GM13976 (cell line): Measurements from ENCODE around the gene FSTL1.

Source experiments
- DNase-seq: peaks from one replicate; pipeline ENCODE4 v3.0.0; 2012; ENCODE audit warnings: low spot score
- CTCF ChIP-seq: IDR thresholded peaks from 2 replicates; pipeline ENCODE4 v1.5.1; 2012; ENCODE audit warnings: borderline replicate concordance, mild to moderate bottlenecking; ENCODE audit not compliant: insufficient read depth; ENCODE audit errors: extremely low read depth, missing control alignments, control extremely low read depth
- in situ Hi-C: fragments of 300-500 bp; cut with MboI; formaldehyde crosslinking; loops from one replicate; pipeline ENCODE4 v1.12.0; 2022; ENCODE audit warnings: low sequenced_read_pairs, mixed read lengths, inconsistent platforms; ENCODE audit not compliant: unreplicated experiment

FSTL1 gene

GRCh38 chr3:120469440-120469839, 18.6 kb upstream of the FSTL1 start:
- in situ Hi-C loops, result no loop called here
- no peak for DNase-seq
- no peak for TF ChIP-seq CTCF

DNA sequence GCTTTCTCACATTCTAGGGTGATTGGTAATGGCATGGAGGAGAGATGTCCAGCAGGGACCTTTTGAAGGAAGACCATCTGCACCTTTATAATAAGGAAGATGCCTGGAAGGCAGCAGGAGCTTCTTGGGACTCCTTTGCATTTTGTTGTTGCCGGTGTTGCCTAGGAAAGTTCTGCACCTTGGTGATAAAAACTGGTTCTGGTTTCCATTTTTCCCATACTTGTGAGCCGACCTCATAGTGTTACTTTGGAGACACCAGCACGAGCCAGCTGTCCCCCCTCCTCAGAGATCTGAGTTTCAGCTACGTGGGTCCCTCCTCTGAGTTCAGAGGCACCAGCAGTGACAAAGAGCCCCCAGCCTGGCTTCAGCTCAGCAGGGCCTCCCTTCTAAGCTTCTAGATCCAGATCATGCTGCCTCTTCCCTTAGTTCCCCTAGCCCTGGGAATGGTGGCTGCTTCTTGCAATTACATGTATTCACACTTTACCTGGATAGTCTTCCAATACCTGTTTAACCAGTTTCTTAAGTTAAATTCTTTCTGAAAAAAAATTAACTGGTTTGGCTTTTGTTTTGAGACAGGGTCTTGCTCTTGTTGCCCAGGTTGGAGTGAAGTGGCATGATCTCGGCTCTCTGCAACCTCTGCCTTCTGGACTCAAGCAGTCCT, 18.0 kb upstream of the FSTL1 start:
- no peak for TF ChIP-seq CTCF
- no peak for DNase-seq
- in situ Hi-C loops, result no loop called here

DNA sequence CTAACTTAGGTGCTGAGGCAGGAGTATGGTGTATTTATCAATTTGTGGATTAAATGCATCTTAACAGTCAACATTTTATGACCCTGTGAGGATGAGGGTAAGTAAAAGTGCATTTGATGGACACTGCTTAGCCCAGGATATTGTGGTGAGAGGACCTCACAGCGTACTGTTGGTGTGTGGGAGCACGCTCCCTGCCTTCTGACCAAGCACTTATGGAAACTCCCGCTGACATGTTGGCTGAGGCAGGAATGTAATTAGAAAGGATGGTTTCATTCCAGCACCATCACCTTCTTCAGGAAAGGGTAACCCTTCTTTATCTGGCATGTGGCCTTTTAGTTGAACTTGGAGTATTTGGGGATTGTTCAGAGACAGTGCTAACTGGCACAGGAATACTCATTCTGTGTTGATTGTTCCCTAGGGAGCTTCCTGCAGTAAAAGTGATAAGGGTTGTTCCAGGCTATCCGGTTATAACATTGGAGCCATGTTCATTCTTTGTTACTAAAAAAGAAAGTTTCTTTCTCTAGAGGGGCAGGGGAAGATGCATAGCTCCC, 11.7 kb upstream of the FSTL1 start:
- no peak for TF ChIP-seq CTCF
- no peak for DNase-seq
- in situ Hi-C loops, result no loop called here

- TF ChIP-seq CTCF, result no peak
- no peak for DNase-seq
- in situ Hi-C loops, result no loop called here
Measured at GRCh38 chr3:120461416-120461815, 10.6 kb upstream of the FSTL1 start.

DNA sequence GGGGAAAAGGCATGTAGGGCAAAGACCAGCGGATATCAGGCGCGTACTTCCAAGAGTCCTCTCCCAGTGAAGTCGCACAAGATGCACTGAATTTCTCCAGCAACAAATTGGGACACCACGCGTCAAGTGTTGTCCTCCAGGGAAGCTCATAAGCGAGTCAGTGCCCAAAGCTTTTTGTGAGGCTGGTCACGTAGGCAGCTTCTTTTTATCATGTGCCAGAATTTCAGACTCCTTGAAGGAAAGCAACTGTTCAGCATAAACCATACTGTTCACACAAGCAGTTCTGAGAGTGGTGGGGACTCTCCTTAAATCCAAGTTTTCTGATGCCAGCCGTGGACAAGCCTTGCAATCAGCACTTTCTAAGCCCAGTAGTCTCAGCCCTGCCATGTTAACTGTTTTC, 10.1 kb upstream of the FSTL1 start:
- TF ChIP-seq CTCF, result no peak
- no peak for DNase-seq
- in situ Hi-C loops, result no loop called here

GRCh38 chr3:120460181-120460790, 9.5 kb upstream of the FSTL1 start:
- DNase-seq, result no peak
- no peak for TF ChIP-seq CTCF
- in situ Hi-C loops, result no loop called here
